ENCODE data around the gene ZNF217. TPM values are rescaled to one million over a fixed set of nuclear protein-coding genes. Genes with fewer than 3 reads are reported as not detected.
"Not testable (repeated sequence)": the region's sequence is repeated elsewhere in the genome, so short reads cannot be mapped to it uniquely, and the experiment has no call there.

The ZNF217 gene
- polyA plus RNA-seq, 3 donors, result 10.5 to 41.5 (median 24.4) TPM

- Mint-ChIP-seq H3K4me1 (peaks cover 45% of the 10 kb centered on the region), H3K36me3 (no peaks in the 10 kb centered on the region), H3K27me3 (ENCODE audit: low read depth in 3 of 3) (no peaks in the 10 kb centered on the region), H3K4me3 (peak overlapping the region; percentile 75 to 86), H3K27ac (peak overlapping the region; percentile 88 to 96 (median 93)), H3K9me3 (no peaks in the 10 kb centered on the region)
- H3K9ac ChIP-seq (ENCODE audit: insufficient read depth, low read length, poor library complexity, severe bottlenecking), result peak overlapping the region; percentile 70
- H3K9me3 ChIP-seq (replicated peaks in 1 of 2; ENCODE audit: control insufficient read depth in 1 of 2, insufficient read depth in 1 of 2, low read length in 2 of 2), result no peaks in the 10 kb centered on the region
- H2AFZ ChIP-seq (ENCODE audit: insufficient read depth, low read depth, low read length, poor library complexity, severe bottlenecking), result no peak overlapping the region
- H3K79me2 ChIP-seq (ENCODE audit: insufficient read depth, low read length), result no peaks in the 10 kb centered on the region
- no peak for TF ChIP-seq CTCF (IDR thresholded peaks at IDR 0.05)
- peak overlapping the region; percentile 82 for H3K4me2 ChIP-seq (replicated peaks; ENCODE audit: extremely low read depth, low read length, poor library complexity, severe bottlenecking)
- peaks cover 56 to 63% of the 10 kb centered on the region in 2 donors for H3K4me1 ChIP-seq (ENCODE audit: control insufficient read depth in 1 of 2, insufficient read depth in 2 of 2, low read length in 2 of 2)
- H3K4me3 ChIP-seq (replicated peaks in 1 of 3; ENCODE audit: low read depth in 2 of 3, low read length in 3 of 3), result peak overlapping the region in 2 of 3 experiments; percentile 76
- H3K27me3 ChIP-seq (ENCODE audit: control insufficient read depth in 2 of 2, insufficient read depth in 2 of 2, low read length in 2 of 2), result no peaks in the 10 kb centered on the region
- 67% methylated on average over 1 of the region's 7 CpGs for WGBS (ENCODE audit: insufficient coverage)
- H4K20me1 ChIP-seq (ENCODE audit: insufficient read depth, low read length), result no peaks in the 10 kb centered on the region
- peak overlapping the region; percentile 63 to 96 for H3K27ac ChIP-seq (ENCODE audit: low read depth in 1 of 2, low read length in 2 of 2)
- no peaks in the 10 kb centered on the region for H3K36me3 ChIP-seq (replicated peaks in 1 of 2; ENCODE audit: control insufficient read depth in 1 of 2, insufficient read depth in 2 of 2, low read length in 2 of 2)
- DNase-seq, result peak; percentile 40 to 91 (median 85)
- intact Hi-C loops (cut with micrococcal nuclease), result loop anchor here in 1 of 2 donors (5.0 kb wide), 2 partner anchors 35 to 40 kb away; no protein-coding TSS in a partner anchor
These were observed 28.9 kb upstream of the ZNF217 start for GRCh38 chr20:53622247-53623133.

GRCh38 chr20:53621482-53622246 lies 28.0 kb upstream of the ZNF217 start:
- Histone ChIP-seq H3K27me3 (ENCODE audit: control insufficient read depth in 2 of 2, insufficient read depth in 2 of 2, low read length in 2 of 2) (no peaks in the 10 kb centered on the region), H4K20me1 (ENCODE audit: insufficient read depth, low read length) (no peaks in the 10 kb centered on the region), H3K9ac (ENCODE audit: insufficient read depth, low read length, poor library complexity, severe bottlenecking) (no peak overlapping the region), H3K79me2 (ENCODE audit: insufficient read depth, low read length) (no peaks in the 10 kb centered on the region), H3K4me1 (ENCODE audit: control insufficient read depth in 1 of 2, insufficient read depth in 2 of 2, low read length in 2 of 2) (peaks cover 56 to 63% of the 10 kb centered on the region in 2 donors), H3K27ac (ENCODE audit: low read depth in 1 of 2, low read length in 2 of 2) (peak overlapping the region; percentile 70 to 96), H3K4me3 (replicated peaks in 1 of 3; ENCODE audit: low read depth in 2 of 3, low read length in 3 of 3) (peak overlapping the region in 1 of 3 experiments; percentile 76), H2AFZ (ENCODE audit: insufficient read depth, low read depth, low read length, poor library complexity, severe bottlenecking) (no peak overlapping the region), H3K4me2 (replicated peaks; ENCODE audit: extremely low read depth, low read length, poor library complexity, severe bottlenecking) (peak overlapping the region; percentile 82), H3K9me3 (replicated peaks in 1 of 2; ENCODE audit: control insufficient read depth in 1 of 2, insufficient read depth in 1 of 2, low read length in 2 of 2) (no peaks in the 10 kb centered on the region), H3K36me3 (replicated peaks in 1 of 2; ENCODE audit: control insufficient read depth in 1 of 2, insufficient read depth in 2 of 2, low read length in 2 of 2) (no peaks in the 10 kb centered on the region)
- TF ChIP-seq CTCF (IDR thresholded peaks at IDR 0.05), result no peak
- Mint-ChIP-seq H3K9me3 (no peaks in the 10 kb centered on the region), H3K27me3 (ENCODE audit: low read depth in 3 of 3) (peaks cover 0 to 1% (median 0%) of the 10 kb centered on the region in 3 donors), H3K36me3 (no peaks in the 10 kb centered on the region), H3K4me1 (peaks cover 45% of the 10 kb centered on the region), H3K4me3 (peak overlapping the region in 1 of 2 donors; percentile 80), H3K27ac (peak overlapping the region; percentile 89 to 96 (median 93))
- DNase-seq, result peak in 2 of 3 donors; percentile 29 to 49
- WGBS (ENCODE audit: insufficient coverage), result 54% methylated on average over 6 of the region's 9 CpGs
- intact Hi-C loops (cut with micrococcal nuclease), result loop anchor here in 1 of 2 donors (5.0 kb wide), 2 partner anchors 36 to 39 kb away; no protein-coding TSS in a partner anchor

DNA sequence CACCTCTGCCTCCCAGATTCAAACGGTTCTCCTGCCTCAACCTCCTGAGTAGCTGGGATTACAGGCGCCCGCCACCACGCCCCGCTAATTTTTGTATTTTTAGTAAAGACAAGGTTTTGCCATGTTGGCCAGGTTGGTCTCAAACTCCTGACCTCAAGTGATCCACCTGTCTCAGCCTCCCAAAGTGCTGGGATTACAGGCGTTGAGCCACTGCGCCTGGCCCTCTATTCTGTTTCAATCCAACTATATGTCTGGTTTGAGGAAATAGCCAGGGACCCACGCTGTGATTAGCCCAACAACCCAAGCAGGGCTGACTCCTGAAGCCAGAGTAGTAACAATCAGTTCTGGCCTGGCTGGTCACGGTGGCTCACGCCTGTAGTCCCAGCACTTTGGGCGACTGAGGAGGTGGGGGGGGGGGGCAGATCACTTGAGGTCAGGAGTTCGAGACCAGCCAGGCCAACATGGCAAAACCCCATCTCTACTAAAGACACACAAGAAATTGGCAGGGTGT lies 24.9 kb upstream of the ZNF217 start:
- intact Hi-C loops (cut with micrococcal nuclease); H3K27ac ChIP-seq (ENCODE audit: low read depth in 1 of 2, low read length in 2 of 2); H3K9ac ChIP-seq (ENCODE audit: insufficient read depth, low read length, poor library complexity, severe bottlenecking); H3K27me3 Mint-ChIP-seq (ENCODE audit: low read depth in 3 of 3); H3K9me3 ChIP-seq (replicated peaks in 1 of 2; ENCODE audit: control insufficient read depth in 1 of 2, insufficient read depth in 1 of 2, low read length in 2 of 2); H3K27me3 ChIP-seq (ENCODE audit: control insufficient read depth in 2 of 2, insufficient read depth in 2 of 2, low read length in 2 of 2); H4K20me1 ChIP-seq (ENCODE audit: insufficient read depth, low read length); H2AFZ ChIP-seq (ENCODE audit: insufficient read depth, low read depth, low read length, poor library complexity, severe bottlenecking); H3K79me2 ChIP-seq (ENCODE audit: insufficient read depth, low read length); H3K4me3 Mint-ChIP-seq; DNase-seq; H3K27ac Mint-ChIP-seq; H3K36me3 ChIP-seq (replicated peaks in 1 of 2; ENCODE audit: control insufficient read depth in 1 of 2, insufficient read depth in 2 of 2, low read length in 2 of 2); H3K36me3 Mint-ChIP-seq; H3K9me3 Mint-ChIP-seq; H3K4me2 ChIP-seq (replicated peaks; ENCODE audit: extremely low read depth, low read length, poor library complexity, severe bottlenecking); H3K4me3 ChIP-seq (replicated peaks in 1 of 3; ENCODE audit: low read depth in 2 of 3, low read length in 3 of 3): not testable (repeated sequence)
- H3K4me1 Mint-ChIP-seq, result peaks cover 33% of the 10 kb centered on the region
- WGBS (ENCODE audit: insufficient coverage), result 100% methylated on average over 2 of the region's 12 CpGs
- H3K4me1 ChIP-seq (ENCODE audit: control insufficient read depth in 1 of 2, insufficient read depth in 2 of 2, low read length in 2 of 2), result peaks cover 37 to 41% of the 10 kb centered on the region in 2 donors

Data from CD14-positive monocyte (primary cell).